GM21367 (cell line): ENCODE results near the gene FHIT.

ENCODE experiments used
- ATAC-seq: cut with Tn5 transposase; IDR thresholded peaks from one replicate; pipeline ENCODE4 v1.9.1; 2021; ENCODE audit not compliant: unreplicated experiment

FHIT gene

GRCh38 chr3:60198179-60198720 lies 1053.0 kb downstream of the FHIT start:
- no peak for ATAC-seq

DNA sequence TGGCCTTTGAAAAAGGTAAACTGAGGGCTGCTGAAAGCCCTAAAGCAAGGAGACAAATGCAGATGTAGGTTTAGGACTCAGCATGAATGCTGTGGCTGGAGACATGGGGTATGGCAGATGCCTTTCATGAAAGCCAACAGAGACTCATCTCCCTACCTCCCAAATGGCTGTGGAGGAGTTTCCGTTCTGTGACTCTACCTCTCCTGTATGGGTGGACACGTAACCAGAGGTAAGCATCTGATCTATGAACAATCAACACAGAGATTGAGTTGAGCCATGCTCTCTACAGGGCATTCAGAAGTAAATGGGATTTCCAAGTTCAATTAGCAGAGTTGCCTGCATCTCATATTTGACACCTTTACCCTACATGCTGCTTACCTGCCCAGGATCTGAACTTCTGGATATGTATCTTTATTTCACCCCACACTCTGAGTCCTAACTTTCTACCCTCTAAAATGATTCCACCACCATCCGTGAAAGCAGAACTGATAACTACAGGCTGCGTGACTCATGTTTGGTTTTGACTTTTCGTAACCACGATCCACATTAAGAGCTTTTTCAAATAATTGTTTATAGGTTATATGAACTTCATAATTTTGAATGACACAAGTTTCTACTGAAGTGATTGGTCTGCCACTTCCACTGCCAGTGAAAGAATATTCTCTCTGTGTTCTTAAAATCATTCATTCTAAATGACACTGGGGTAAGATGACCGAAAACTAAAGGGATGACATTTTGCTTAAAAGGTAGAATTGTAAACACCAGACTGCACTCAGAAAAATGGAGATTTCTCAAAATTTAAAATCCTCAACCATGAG lies 1058.7 kb downstream of the FHIT start:
- ATAC-seq: no peak

DNA sequence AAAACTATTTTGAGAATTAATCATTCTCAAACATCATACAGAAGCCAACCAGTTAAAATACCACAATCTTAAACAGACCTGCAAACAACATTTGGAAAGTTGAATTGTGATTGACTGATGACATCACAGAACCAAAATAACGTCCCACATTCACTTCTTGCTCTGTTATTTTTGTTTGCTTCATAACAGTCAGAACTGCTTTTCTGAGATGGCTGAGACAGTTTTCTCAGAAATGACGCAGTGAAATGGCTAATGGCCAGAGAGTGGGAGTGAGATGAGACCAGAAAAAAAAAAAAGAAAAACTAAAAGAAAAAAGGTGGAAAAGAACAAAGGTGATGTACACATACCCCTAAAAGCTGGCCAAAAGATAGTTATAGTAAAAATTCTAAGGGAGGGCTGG lies 1061.2 kb downstream of the FHIT start:
- ATAC-seq: no peak

DNA sequence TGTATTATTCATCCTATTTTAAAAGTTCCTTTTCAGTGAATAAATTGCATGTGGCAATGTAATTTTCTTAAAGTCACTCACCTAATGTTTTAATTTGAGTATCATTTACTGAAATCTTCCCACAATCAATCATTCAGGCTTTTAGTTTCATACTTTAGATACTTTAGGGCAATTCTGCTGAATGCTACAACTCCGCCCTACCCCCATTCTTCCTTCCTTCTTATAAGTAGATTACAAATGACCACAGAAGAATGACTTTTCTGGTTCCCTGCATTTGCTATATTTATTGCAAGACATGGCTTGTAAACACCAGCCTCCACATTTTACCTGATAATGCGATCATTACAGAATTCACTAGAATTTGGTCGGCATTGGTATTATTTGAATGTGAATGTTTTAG lies 1061.9 kb downstream of the FHIT start:
- no peak for ATAC-seq

GRCh38 chr3:60188803-60189202 lies 1062.4 kb downstream of the FHIT start:
- ATAC-seq: no peak

DNA sequence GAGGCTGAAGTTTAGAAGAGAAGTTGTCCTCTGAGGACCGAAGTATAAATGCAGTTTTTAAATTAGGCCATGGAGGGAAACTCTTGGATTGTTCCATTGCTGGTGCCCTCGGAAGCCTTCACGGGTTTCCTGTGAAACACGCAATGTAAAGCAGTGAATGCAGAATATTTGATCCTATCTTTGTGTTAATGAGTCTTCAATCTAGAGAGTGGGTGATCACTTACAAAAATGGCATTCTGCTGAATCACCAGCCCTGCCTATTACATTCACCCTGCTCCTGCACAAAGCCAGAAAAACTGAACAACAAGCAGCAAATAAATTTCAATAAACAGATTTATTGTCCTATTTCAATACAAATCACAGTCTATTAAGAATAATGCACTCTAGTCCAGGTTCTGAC lies 1063.9 kb downstream of the FHIT start:
- no peak for ATAC-seq

DNA sequence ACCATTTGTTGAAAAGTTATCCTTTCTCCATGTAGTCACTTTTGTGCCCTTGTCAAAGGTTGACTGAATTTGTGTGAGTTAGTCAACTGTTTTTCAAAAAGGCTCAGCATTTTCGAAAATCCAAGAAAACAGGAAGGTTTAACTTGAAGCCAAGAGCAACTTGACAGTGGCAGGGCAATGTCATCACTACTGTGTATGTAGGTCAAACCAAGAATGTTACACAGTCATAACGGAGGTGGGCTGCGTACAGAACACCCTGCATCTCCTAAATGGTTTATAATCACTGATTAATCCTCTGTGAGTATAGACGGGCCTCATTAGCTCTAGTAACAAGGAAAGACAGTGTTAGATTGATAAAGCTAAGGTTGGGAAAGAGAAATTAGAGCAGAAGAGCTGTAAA lies 1064.9 kb downstream of the FHIT start:
- no peak for ATAC-seq

DNA sequence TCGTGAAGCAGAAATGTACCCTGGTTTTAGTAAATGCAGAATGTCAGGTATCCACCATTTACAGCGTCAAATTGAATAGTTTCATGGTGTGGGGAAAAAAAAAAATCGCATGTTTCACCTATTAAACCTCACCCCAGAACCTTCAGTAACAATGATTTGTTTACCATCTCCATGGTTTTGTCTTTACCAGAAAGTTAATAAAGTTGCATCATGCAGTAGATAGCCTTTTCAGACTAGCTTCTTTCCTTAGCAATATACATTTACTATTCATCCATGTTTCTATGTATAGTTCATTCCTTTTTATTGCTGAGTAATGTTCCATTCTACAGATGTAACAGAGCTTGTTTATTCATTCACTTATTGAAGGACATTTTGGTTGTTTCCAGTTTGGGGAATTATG lies 1066.1 kb downstream of the FHIT start:
- ATAC-seq: no peak

GRCh38 chr3:60182697-60183096 lies 1068.6 kb downstream of the FHIT start:
- no peak for ATAC-seq

GRCh38 chr3:60178931-60179653 lies 1072.2 kb downstream of the FHIT start:
- ATAC-seq: no peak

- no peak for ATAC-seq
Observed at GRCh38 chr3:60177726-60178125, 1073.5 kb downstream of the FHIT start.

DNA sequence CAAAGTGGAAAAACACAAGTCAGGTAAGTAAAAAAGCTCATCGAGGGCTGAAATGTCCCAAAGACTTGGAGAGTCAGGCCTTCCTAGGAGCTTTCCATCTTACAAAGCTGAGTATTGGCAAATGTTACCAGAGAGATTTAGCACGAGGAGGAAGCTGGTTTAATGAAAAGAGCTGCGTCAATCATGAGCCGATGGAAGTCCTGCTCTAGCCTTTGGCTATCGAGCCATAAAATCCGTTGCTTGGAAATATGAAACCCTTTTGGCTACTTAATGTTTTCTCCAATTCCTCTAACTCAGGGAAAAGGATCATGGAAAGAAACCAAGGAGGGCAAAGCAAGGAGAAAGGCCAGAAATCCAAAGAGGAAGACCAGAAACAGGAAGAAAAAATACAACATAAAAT lies 1074.6 kb downstream of the FHIT start:
- no peak for ATAC-seq

DNA sequence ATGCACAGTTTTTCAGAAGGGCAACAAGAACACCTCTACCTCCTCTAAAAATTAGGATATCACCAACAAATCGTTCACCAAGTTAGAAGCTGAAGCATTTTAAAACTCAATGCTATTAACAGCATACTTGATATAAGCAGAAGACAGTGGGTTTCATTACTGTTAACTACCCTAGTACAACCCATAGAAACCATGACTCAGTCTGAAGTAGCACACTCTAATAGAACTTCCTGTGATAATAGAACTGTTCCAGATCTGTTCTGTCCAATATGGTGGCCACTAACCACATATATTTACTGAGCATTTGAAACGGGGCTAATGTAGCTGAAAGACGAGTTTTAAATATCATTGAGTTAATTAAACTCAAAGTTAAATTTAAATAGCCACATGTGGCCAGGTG lies 1075.6 kb downstream of the FHIT start:
- ATAC-seq: no peak

DNA sequence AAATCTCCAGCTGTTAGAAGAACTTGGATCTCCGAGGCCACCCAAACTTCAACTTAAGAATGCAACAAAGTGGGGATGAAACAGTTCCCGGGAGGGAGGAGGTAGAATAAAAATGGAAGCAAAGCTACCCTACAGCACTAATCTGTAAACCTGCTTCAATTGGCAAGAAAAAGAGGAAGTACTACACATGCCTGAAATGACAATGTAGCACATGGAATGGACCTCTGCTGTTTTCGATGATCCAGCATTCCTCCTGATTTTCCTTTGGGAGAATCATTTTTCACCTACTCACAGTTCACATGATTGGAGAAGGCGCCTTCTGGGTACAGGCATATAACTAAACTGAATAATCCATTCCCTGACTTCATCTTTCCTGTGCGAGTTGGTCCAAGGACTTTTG lies 1081.5 kb downstream of the FHIT start:
- ATAC-seq: no peak

DNA sequence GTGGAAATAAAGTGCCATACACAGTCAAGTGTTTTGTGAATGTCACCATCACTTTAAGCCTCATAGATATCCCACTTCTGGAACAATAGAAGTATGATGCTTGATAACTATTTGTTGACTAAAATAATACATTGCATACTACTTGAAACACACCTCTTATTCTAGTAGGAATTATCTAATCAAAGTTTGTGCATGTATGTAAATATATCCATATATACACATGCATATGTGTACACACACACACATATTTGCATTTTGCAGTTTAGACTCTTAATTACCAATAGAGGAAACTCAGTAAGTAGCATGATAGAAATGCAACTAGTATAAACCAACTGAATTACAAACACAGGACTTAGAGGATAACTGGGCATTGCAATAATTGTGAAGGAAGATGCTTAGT lies 1084.1 kb downstream of the FHIT start:
- no peak for ATAC-seq

DNA sequence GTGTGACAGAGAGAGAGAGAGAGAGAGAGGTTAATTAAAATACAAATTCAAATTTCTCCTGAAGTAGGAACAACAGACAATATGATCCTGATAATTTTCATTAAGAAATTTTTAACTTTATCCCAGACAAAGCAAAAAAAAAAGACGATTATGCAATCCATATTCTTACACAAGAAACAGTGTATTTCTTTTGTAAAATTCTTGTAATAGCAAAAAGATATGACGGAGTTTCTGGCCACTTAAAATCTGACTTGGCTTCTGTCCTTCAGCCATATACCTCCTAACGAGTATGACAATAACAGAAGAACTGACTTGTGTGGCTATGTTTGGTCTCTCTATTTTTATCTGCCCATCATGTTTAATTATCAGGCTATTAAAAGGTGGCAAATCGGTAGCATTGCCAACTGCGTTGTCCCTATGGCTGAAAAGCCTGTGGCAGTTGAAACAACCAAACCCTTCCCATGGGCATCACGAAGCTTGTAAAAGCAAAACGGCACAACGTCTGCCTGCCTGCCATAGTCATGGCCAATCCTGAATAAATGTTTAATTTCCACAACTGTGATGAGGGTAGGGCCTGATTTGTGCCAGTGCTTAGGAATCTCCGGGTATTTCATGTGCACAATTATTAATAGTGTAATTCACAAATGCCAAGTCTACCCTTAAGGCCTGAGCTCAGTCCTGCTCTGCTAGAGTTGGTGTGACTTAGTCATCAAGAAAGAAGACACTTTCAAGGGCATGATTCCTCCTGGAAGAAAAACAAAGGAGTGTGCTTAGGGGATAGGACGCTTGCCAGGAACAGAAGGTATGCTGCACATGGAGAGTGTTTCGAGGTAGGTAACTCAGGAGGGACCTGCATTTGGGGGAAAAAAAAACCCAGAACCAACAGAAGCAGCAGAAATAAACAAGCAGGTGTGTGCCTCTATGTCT lies 1090.2 kb downstream of the FHIT start:
- ATAC-seq: no peak

GRCh38 chr3:60160111-60160821 lies 1091.0 kb downstream of the FHIT start:
- ATAC-seq: no peak

- ATAC-seq: no peak
Observed at GRCh38 chr3:60158035-60158434, 1093.2 kb downstream of the FHIT start.

DNA sequence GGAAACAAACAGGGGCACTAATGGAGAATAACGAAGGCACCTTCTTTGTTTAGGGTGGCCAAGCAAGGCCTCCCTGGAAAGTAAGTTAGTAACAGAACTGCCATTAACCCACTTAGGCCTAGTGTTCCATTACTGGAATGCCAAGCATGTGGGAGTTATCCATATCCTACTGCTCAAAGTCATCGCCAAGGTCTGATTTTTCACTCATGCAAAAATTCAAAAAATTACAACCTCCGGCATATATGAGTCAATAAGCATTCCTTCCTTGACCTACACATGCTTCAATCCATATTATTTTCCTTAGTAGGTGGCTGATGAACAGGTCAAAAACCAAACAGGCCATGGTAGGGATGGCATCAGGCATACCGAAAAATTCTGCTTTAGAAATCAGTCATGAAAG lies 1097.2 kb downstream of the FHIT start:
- ATAC-seq: no peak

DNA sequence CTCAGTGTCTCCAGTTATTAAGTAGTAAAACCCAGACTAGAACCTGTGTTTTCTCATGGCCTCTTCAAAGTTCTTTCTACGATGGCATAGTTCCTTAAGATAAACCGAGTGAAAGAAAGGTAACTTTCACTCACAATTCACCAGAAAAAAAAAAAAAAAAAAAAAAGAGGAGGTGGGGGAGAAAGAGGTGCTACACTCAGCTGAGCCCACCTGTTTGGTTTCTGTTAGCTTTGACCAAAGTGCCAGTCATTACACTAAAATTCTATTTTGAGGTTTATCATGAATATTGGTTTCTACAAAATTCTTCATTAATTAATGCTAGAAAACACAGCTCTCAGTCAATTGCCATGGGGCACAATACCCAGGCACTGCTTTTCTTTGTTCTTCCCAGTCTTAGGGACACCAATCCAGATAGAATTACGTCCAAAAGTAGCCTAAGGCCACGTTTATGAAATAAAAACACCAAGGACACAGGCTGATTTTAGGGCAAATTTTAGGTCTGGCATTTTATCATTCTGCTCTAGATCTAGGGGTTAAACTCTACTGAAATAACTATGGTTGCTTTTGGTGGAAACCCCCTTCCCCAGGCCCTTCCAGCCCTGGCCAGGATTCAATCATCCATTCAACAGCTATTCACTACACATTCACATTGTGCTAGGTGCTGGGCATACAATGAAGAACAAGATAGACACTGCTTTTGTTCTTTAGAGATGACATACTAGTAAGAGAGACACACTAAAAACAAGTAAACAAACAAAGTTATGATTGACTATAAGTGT lies 1097.8 kb downstream of the FHIT start:
- ATAC-seq: no peak
